Naive thymus-derived CD4-positive, alpha-beta T cell (primary cell): Measurements from ENCODE around the gene RBM33. TPM values are rescaled to one million over a fixed set of nuclear protein-coding genes. Genes with fewer than 3 reads are reported as not detected.
"Not testable (repeated sequence)": the region's sequence is repeated elsewhere in the genome, so short reads cannot be mapped to it uniquely, and the experiment has no call there.

Source experiments
- ATAC-seq: fragments of 150-1000 bp; cut with Tn5 transposase; 2 replicates; pipeline ENCODE4 v1.10.0; 2021; ENCODE audit warnings: mild to moderate bottlenecking, moderate library complexity
- CTCF ChIA-PET: fragments of 350-600 bp; sonication (Branson Sonifier 250); formaldehyde crosslinking; loops from one replicate; lab custom pipeline; 2021; ENCODE audit warnings: antibody characterized with exemption; lab: Charles Lee
- POLR2A ChIA-PET: fragments of 350-600 bp; sonication (Branson Sonifier 250); formaldehyde crosslinking; loops from one replicate; lab custom pipeline; 2021; ENCODE audit warnings: antibody characterized with exemption, inconsistent platforms; lab: Charles Lee
- DNase-seq, 9 donors: peaks; one replicate each; pipeline versions ENCODE4 v3.0.0 to v3.0.0-alpha.2; 2020 to 2022; ENCODE audit warnings: mixed read lengths in 1 of 9
- H3K27ac ChIP-seq: one replicate; pipeline ENCODE4 v1.7.0; 2013; ENCODE audit warnings: mild to moderate bottlenecking, low read depth, low read length, moderate library complexity
- H3K27me3 ChIP-seq, 2 donors: one replicate each; pipeline ENCODE4 v1.7.0; 2013; ENCODE audit warnings: low read length in 2 of 2, mild to moderate bottlenecking in 2 of 2, moderate library complexity in 2 of 2; ENCODE audit not compliant: control insufficient read depth in 2 of 2, insufficient read depth in 2 of 2
- H3K36me3 ChIP-seq, 3 experiments: 1 replicate in 2 of 3; 2 replicates in 1 of 3; pipeline ENCODE4 v1.7.0; 2013; ENCODE audit warnings: low read length in 3 of 3, mild to moderate bottlenecking in 3 of 3, moderate library complexity in 1 of 3; ENCODE audit not compliant: insufficient read depth in 3 of 3, control insufficient read depth in 2 of 3
- H3K4me1 ChIP-seq, 2 donors: one replicate each; pipeline ENCODE4 v1.7.0; 2013; ENCODE audit warnings: low read length in 2 of 2, mild to moderate bottlenecking in 2 of 2, moderate library complexity in 1 of 2; ENCODE audit not compliant: control insufficient read depth in 2 of 2, insufficient read depth in 2 of 2
- H3K4me3 ChIP-seq: 2 replicates; pipeline ENCODE4 v1.7.0; 2013; ENCODE audit warnings: mild to moderate bottlenecking, low read length
- H3K9me3 ChIP-seq, 3 experiments: 1 replicate in 2 of 3; 2 replicates in 1 of 3; pipeline ENCODE4 v1.7.0; 2013; ENCODE audit warnings: low read length in 3 of 3; ENCODE audit not compliant: control insufficient read depth in 2 of 3
- H3K27ac Mint-ChIP-seq, 9 donors: one replicate each; pipeline ENCODE4 v1.8.0; 2020 to 2022; ENCODE audit warnings: mixed read lengths in 9 of 9, mild to moderate bottlenecking in 8 of 9, moderate library complexity in 5 of 9, inconsistent platforms in 2 of 9
- H3K27me3 Mint-ChIP-seq, 5 donors: one replicate each; pipeline ENCODE4 v1.8.0; 2021 to 2022; ENCODE audit warnings: mixed read lengths in 5 of 5, mild to moderate bottlenecking in 1 of 5
- H3K36me3 Mint-ChIP-seq, 5 donors: one replicate each; pipeline ENCODE4 v1.8.0; 2020 to 2022; ENCODE audit warnings: mixed read lengths in 5 of 5, mild to moderate bottlenecking in 3 of 5, inconsistent platforms in 1 of 5
- H3K4me1 Mint-ChIP-seq, 7 donors: one replicate each; pipeline ENCODE4 v1.8.0; 2020 to 2022; ENCODE audit warnings: mixed read lengths in 7 of 7, mild to moderate bottlenecking in 3 of 7, inconsistent platforms in 1 of 7
- H3K4me3 Mint-ChIP-seq, 10 donors: one replicate each; pipeline ENCODE4 v1.8.0; 2020 to 2022; ENCODE audit warnings: mild to moderate bottlenecking in 10 of 10, mixed read lengths in 10 of 10, moderate library complexity in 6 of 10, inconsistent platforms in 2 of 10
- H3K9me3 Mint-ChIP-seq, 11 donors: one replicate each; pipeline ENCODE4 v1.8.0; 2020 to 2022; ENCODE audit warnings: mixed read lengths in 11 of 11, mild to moderate bottlenecking in 4 of 11, inconsistent platforms in 1 of 11, moderate library complexity in 1 of 11
- intact Hi-C, 2 donors: fragments of 100-400 bp; cut with micrococcal nuclease; formaldehyde crosslinking; loops; one replicate each; pipeline ENCODE4 v1.15.1; 2023
- polyA plus RNA-seq, 2 donors: library from polyadenylated mRNA; unstranded; fragments of 300-500 nt; fragmentation: Illumina TruSeq; gene quantifications; one replicate each; pipeline ENCODE4 v1.2.3, GENCODE V29; 2021
- total RNA-seq, 6 experiments: library from RNA in 5 of 6; stranded (reverse) in 5 of 6; gene quantifications; 1 replicate in 5 of 6; 2 replicates in 1 of 6; pipeline ENCODE4 v1.2.3 and lab custom pipeline; 2021 to 2026

RBM33 gene
- total and polyA plus RNA-seq, 7 experiments from 2014 or later, result 43.7 to 177 (median 143) TPM

GRCh38 chr7:155683098-155683497, 38.6 kb downstream of the RBM33 start:
- Histone ChIP-seq H3K4me3 (no peak overlapping the region), H3K9me3 (no peaks in the 10 kb centered on the region), H3K4me1 (no peaks in the 10 kb centered on the region), H3K27me3 (no peaks in the 10 kb centered on the region), H3K36me3 (peaks cover 5 to 46% (median 5%) of the 10 kb centered on the region in 3 experiments), H3K27ac (no peak overlapping the region)
- ChIA-PET CTCF (no interaction called here), POLR2A (no interaction called here)
- H3K36me3 Mint-ChIP-seq, result peaks cover 17 to 72% (median 51%) of the 10 kb centered on the region in 5 donors
- no peak for ATAC-seq
- DNase-seq, result no peak
- intact Hi-C loops, result loop anchor here in 1 of 2 donors (10.0 kb wide), 1 partner anchor 88 kb away; no protein-coding TSS in a partner anchor
- peaks cover 23 to 70% (median 59%) of the 10 kb centered on the region in 7 donors for H3K4me1 Mint-ChIP-seq
- H3K9me3 Mint-ChIP-seq, result peaks cover 0 to 6% (median 3%) of the 10 kb centered on the region in 11 donors
- H3K27me3 Mint-ChIP-seq, result no peaks in the 10 kb centered on the region
- H3K4me3 Mint-ChIP-seq, result peak overlapping the region in 1 of 10 donors; percentile 36
- peak overlapping the region in 5 of 9 donors; percentile 17 to 63 (median 28) for H3K27ac Mint-ChIP-seq

- Mint-ChIP-seq H3K27ac (peak overlapping the region in 5 of 9 donors; percentile 25 to 63 (median 49)), H3K27me3 (no peaks in the 10 kb centered on the region), H3K4me1 (peaks cover 26 to 76% (median 65%) of the 10 kb centered on the region in 7 donors), H3K36me3 (peaks cover 17 to 79% (median 57%) of the 10 kb centered on the region in 5 donors), H3K4me3 (peak overlapping the region in 4 of 10 donors; percentile 36 to 68 (median 44)), H3K9me3 (peaks cover 0 to 6% (median 3%) of the 10 kb centered on the region in 11 donors)
- ChIA-PET POLR2A (no interaction called here), CTCF (interaction anchor here (0.9 kb wide), 1 partner anchor 9 kb away, joined by 3 read pairs; no protein-coding TSS in a partner anchor)
- peaks cover 5 to 44% (median 5%) of the 10 kb centered on the region in 3 experiments for H3K36me3 ChIP-seq
- H3K4me1 ChIP-seq, result no peaks in the 10 kb centered on the region
- DNase-seq, result no peak
- H3K4me3 ChIP-seq, result no peak overlapping the region
- no peak overlapping the region for H3K27ac ChIP-seq
- no peaks in the 10 kb centered on the region for H3K9me3 ChIP-seq
- no peak for ATAC-seq
- intact Hi-C loops, result loop anchor here in 1 of 2 donors (2.0 to 10.0 kb wide), 2 partner anchors 39 to 89 kb away; partner anchors contain the start of gene RBM33
- H3K27me3 ChIP-seq, result no peaks in the 10 kb centered on the region
These were observed 39.3 kb downstream of the RBM33 start for GRCh38 chr7:155683714-155684113.

- Mint-ChIP-seq H3K4me3 (peak overlapping the region in 7 of 10 donors; percentile 29 to 68 (median 44)), H3K27me3 (no peaks in the 10 kb centered on the region), H3K27ac (peak overlapping the region in 7 of 9 donors; percentile 10 to 74 (median 33)), H3K36me3 (peaks cover 17 to 80% (median 54%) of the 10 kb centered on the region in 5 donors), H3K4me1 (peaks cover 28 to 78% (median 71%) of the 10 kb centered on the region in 7 donors), H3K9me3 (peaks cover 0 to 6% (median 3%) of the 10 kb centered on the region in 11 donors)
- Histone ChIP-seq H3K4me1 (no peaks in the 10 kb centered on the region), H3K36me3 (peaks cover 5 to 40% (median 5%) of the 10 kb centered on the region in 3 experiments), H3K27me3 (no peaks in the 10 kb centered on the region), H3K4me3 (no peak overlapping the region), H3K9me3 (no peaks in the 10 kb centered on the region), H3K27ac (peak overlapping the region; percentile 1)
- intact Hi-C loops, result loop anchor here in 1 of 2 donors (2.0 to 10.0 kb wide), 2 partner anchors 40 to 90 kb away; partner anchors contain the start of gene RBM33
- DNase-seq (no peak), ATAC-seq (no peak)
- ChIA-PET POLR2A (no interaction called here), CTCF (interaction anchor here (0.9 kb wide), 1 partner anchor 8 kb away, joined by 3 read pairs; no protein-coding TSS in a partner anchor)
These were observed 40.1 kb downstream of the RBM33 start for GRCh38 chr7:155684543-155684942.

GRCh38 chr7:155685070-155685790, 40.8 kb downstream of the RBM33 start:
- no peaks in the 10 kb centered on the region for H3K27me3 Mint-ChIP-seq
- DNase-seq (peak in 4 of 9 donors; percentile 4 to 16 (median 10)), ATAC-seq (peak; percentile 48)
- Histone ChIP-seq H3K27ac (peak overlapping the region; percentile 1), H3K4me1 (no peaks in the 10 kb centered on the region), H3K36me3 (peaks cover 5 to 38% (median 5%) of the 10 kb centered on the region in 3 experiments), H3K27me3 (no peaks in the 10 kb centered on the region), H3K4me3 (no peak overlapping the region), H3K9me3 (no peaks in the 10 kb centered on the region)
- POLR2A ChIA-PET, result no interaction called here
- H3K4me1 Mint-ChIP-seq, result peaks cover 32 to 83% (median 78%) of the 10 kb centered on the region in 7 donors
- H3K36me3 Mint-ChIP-seq, result peaks cover 17 to 87% (median 58%) of the 10 kb centered on the region in 5 donors
- H3K9me3 Mint-ChIP-seq, result peaks cover 0 to 6% (median 3%) of the 10 kb centered on the region in 11 donors
- CTCF ChIA-PET, result no interaction called here
- peak overlapping the region; percentile 1 to 74 (median 19) for H3K27ac Mint-ChIP-seq
- peak overlapping the region; percentile 8 to 68 (median 45) for H3K4me3 Mint-ChIP-seq
- intact Hi-C loops, result loop anchor here in 1 of 2 donors (2.0 to 10.0 kb wide), 3 partner anchors 40 to 90 kb away; partner anchors contain the start of gene RBM33

DNA sequence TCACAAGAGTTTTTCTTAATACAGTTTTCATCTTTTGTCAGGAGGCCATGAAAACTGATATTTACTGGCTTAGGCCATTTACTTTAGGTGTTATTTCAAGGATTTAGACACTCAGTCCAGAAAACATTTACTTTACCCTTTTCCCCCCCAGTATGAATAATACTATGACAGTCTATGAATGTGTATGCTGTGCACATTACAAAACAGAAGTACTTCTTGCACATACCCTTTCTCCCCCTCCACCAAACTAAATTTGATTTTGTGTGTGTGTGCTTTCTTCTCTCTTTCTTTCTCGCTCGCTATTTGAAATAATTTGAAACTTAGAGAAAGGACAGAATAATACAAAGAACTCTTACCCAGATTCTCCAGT, 41.3 kb downstream of the RBM33 start:
- peak overlapping the region in 5 of 9 donors; percentile 3 to 74 (median 19) for H3K27ac Mint-ChIP-seq
- Histone ChIP-seq H3K4me1 (no peaks in the 10 kb centered on the region), H3K27me3 (no peaks in the 10 kb centered on the region), H3K27ac (no peak overlapping the region), H3K36me3 (peaks cover 2 to 32% (median 5%) of the 10 kb centered on the region in 3 experiments), H3K9me3 (no peaks in the 10 kb centered on the region), H3K4me3 (no peak overlapping the region)
- ChIA-PET CTCF (no interaction called here), POLR2A (no interaction called here)
- peaks cover 17 to 86% (median 57%) of the 10 kb centered on the region in 5 donors for H3K36me3 Mint-ChIP-seq
- H3K4me1 Mint-ChIP-seq, result peaks cover 33 to 83% (median 78%) of the 10 kb centered on the region in 7 donors
- no peaks in the 10 kb centered on the region for H3K27me3 Mint-ChIP-seq
- peaks cover 0 to 6% (median 3%) of the 10 kb centered on the region in 11 donors for H3K9me3 Mint-ChIP-seq
- intact Hi-C loops, result loop anchor here in 1 of 2 donors (2.0 to 10.0 kb wide), 3 partner anchors 41 to 91 kb away; partner anchors contain the start of gene RBM33
- DNase-seq, result no peak
- no peak for ATAC-seq
- peak overlapping the region in 4 of 10 donors; percentile 46 to 68 (median 56) for H3K4me3 Mint-ChIP-seq

DNA sequence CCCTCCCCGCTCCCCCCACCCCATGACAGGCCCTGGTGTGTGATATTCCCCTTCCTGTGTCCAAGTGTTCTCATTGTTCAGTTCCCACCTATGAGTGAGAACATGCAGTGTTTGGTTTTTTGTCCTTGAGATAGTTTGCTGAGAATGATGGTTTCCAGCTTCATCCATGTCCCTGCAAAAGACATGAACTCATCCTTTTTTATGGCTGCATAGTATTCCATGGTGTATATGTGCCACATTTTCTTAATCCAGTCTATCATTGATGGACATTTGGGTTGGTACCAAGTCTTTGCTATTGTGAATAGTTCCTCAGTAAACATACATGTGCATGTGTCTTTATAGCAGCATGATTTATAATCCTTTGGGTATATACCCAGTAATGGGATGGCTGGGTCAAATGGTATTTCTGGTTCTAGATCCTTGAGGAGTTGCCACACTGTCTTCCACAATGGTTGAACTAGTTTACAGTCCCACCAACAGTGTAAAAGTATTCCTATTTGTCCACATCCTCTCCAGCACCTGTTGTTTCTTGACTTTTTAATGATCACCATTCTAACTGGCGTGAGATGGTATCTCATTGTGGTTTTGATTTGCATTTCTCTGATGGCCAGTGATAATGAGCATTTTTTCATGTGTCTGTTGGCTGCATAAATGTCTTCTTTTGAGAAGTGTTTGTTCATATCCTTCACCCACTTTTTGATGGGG, 42.3 kb downstream of the RBM33 start:
- ATAC-seq, CTCF ChIA-PET, H3K27me3 Mint-ChIP-seq, H3K4me1 ChIP-seq, H3K9me3 ChIP-seq, H3K27ac Mint-ChIP-seq, DNase-seq, POLR2A ChIA-PET, H3K27me3 ChIP-seq, H3K27ac ChIP-seq, H3K9me3 Mint-ChIP-seq, H3K4me3 ChIP-seq: not testable (repeated sequence)
- peaks cover 17 to 82% (median 54%) of the 10 kb centered on the region in 5 donors for H3K36me3 Mint-ChIP-seq
- intact Hi-C loops, result loop anchor here in 1 of 2 donors (5.0 to 10.0 kb wide), 2 partner anchors 81 to 92 kb away; no protein-coding TSS in a partner anchor
- peaks cover 34 to 83% (median 80%) of the 10 kb centered on the region in 7 donors for H3K4me1 Mint-ChIP-seq
- H3K36me3 ChIP-seq, result peaks cover 0 to 31% (median 5%) of the 10 kb centered on the region in 3 experiments
- H3K4me3 Mint-ChIP-seq, result peak overlapping the region in 1 of 10 donors; percentile 7
